NCI-H2171 (cell line): ENCODE results near the gene LILRB3.
"Not testable (repeated sequence)": the region's sequence is repeated elsewhere in the genome, so short reads cannot be mapped to it uniquely, and the experiment has no call there.

Experiments
- DNase-seq: peaks from one replicate; lab custom pipeline; 2025; lab: John Stamatoyannopoulos, UW

Gene LILRB3

GRCh38 chr19:54222474-54223276 is at the start of gene LILRB3:
TSS of gene LILRB3 (minus strand) at chr19:54223007. CDS start at chr19:54222976, 31 bp downstream.
- DNase-seq = not testable (repeated sequence)

DNA sequence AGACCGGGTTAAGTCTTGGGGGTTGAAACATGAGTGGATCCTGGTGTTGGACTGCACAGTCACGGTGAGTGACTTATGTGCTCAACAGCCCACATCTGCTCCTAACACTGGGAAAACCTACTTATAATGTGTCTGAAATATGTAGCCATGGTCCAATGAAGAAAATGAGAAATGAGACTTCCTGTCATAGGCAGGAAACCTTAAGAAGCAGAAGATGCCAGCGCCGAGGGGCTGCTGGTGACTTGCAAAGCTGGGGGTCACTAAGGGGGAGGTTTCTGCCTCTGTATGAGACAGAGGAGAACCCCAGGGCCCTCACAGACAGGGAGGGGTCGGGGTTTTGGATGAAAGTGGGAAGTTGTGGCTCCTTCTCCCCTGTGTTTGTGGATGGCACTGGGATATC is 49.4 kb upstream of the LILRB3 start:
- DNase-seq = not testable (repeated sequence)

- not testable (repeated sequence) for DNase-seq
Measured at GRCh38 chr19:54271587-54271986, 48.8 kb upstream of the LILRB3 start.

- no peak for DNase-seq
Measured at GRCh38 chr19:54271106-54271505, 48.3 kb upstream of the LILRB3 start.

- no peak for DNase-seq
Measured at GRCh38 chr19:54268936-54269335, 46.1 kb upstream of the LILRB3 start.

DNA sequence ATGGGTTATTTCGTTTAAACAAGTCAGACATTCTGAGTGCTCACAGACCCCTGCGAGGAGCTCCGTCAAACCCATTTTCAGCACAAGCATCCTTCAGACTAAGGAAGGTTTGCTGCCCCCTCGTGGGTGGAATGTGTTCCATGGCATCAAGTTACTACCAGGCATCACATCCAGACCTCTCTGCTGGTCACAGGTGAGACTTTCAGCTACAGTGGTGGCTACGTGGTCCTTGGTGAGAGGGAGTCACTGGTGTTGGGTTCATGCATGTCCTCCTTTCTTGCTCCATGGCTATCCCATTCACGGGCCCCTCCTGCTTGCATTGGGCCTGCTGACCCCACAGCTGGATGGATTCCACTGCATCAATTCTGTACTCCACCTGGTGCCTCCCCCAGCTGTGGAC is 43.3 kb upstream of the LILRB3 start:
- peak; percentile 13 for DNase-seq

DNA sequence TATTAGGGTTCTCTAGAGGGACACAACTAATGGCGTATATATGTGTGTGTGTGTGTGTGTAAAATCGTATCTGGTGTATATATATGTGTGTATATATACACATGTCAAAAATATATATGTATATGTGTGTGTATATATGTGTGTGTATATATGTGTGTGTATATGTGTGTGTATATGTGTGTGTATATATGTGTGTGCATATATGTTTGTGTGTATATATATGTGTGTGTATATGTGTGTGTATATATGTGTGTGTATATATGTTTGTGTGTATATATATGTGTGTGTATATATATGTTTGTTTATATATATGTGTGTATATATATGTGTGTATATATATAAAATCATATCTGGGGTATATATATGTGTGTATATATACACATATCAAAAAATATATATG is 39.7 kb upstream of the LILRB3 start:
- no peak for DNase-seq

DNA sequence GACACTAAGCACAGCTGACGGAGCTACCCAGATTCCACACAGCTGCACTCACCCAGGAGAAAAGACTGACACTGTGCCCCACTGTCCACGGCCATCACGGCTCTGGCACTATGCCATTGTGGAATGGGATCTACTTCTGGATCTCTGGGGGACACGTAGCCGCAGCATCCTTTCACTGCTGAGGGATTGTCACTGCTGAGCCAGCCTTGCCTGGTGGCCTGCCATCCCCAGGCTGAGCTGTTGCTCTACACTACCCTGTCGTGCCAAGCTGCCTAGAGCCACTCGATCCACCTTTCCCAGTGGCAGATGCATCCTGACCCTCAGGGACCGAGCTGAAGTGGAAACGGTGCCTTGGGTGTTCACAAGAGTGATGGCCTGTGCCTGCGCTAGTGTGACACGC is 39.3 kb upstream of the LILRB3 start:
- no peak for DNase-seq

DNA sequence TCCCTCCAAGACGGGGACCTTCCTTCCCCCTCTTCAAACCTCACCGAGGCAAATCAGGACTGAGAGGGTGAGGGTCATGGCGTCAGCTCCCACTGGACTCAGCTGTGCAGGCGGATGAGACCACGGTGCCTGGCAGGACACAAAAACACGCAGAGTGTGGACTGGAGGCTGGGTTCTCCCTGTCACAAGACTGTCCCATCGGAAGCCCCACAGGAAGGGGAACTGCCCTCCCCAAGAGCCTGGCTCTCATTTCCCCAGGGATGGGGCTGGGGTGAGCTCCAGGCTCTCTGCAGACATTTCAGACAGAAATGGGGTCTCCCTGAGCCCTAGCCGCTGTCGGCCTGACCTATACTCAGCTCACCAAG is 34.3 kb upstream of the LILRB3 start, which contains the start of gene LILRB5:
Gene LILRB5 (minus strand): TSS at position 158 of the 365 bp plus-strand sequence. CDS start 80 bp downstream, at position 78.
- no peak for DNase-seq

- DNase-seq = no peak
Measured at GRCh38 chr19:54256250-54257115, 33.7 kb upstream of the LILRB3 start.

- DNase-seq = no peak
Measured at GRCh38 chr19:54255105-54255775, 32.4 kb upstream of the LILRB3 start.

DNA sequence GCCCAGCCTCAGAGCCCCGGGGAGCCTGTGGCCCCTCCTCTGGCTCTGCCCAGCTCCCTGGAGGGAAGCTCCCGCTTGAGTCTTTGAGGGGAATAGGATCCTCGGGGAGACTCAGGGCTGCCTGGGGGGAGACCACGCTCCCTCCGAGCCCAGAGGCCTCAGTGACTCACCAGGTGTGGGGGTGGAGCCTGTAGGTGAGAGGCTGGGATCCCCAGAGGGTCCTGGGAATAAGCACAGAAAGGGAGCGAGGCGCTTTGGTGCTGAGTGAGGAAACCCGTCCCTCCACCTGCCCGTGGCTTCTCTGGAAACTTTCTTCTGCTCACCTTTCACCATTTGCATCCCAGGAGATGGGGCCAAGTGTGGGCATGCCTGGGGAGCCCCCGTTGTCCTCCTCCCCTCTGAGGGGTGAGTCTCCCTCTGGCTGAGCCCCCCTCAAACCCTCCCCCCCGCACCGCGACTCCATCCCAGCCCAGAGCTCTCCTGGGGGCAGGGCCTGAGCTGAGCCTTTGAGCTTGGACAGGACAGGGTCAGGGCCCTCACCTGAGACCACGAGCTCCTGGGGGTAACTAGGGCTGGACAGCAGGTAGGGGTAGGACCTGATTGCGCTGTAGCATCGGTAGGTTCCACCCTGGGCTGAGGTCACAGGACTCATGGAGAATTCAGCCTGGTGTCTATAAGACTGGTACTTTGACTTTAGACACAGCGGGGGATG is 31.5 kb upstream of the LILRB3 start:
- no peak for DNase-seq

DNA sequence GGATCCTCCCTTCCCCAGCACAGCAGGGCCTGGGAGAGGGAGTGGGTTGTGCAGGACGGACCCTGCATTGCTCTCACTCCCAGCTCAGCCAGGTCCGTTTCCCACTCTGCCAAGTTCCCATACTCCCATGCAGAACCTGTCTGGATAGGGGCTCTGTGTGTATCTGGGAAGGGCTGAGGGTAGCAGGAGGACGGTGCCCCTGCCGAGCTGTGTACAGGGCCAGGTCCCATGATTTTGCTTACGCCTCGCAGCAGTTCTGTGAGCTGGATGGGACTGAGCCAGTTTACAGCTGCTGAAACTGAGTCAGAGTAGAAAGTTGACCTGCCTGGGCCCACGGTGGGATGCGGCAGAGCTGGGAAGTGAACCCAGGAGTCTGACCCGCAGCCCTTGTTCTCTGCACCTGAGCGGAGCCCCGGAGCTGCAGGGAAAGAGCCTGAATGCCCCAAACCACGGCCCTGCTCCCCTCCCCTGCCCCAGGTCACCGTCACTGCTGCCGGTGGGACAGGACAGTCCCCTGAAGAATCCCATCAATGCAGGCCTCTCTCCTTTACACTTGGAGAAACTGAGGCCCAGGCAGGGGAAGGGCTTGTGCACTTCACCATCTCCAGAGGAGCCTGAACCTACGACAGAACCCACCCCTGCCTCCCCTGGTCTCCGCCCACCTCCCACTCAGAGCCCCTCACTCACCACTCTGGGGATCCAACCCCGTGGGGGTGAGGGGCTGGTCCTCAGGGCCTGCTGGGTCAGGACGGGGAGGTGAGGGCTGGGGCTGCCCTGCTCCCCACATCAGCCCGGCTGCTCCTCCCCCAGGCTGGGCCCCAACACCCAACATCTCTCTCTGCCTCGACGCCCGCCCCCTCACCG is 30.8 kb upstream of the LILRB3 start:
- no peak for DNase-seq

DNA sequence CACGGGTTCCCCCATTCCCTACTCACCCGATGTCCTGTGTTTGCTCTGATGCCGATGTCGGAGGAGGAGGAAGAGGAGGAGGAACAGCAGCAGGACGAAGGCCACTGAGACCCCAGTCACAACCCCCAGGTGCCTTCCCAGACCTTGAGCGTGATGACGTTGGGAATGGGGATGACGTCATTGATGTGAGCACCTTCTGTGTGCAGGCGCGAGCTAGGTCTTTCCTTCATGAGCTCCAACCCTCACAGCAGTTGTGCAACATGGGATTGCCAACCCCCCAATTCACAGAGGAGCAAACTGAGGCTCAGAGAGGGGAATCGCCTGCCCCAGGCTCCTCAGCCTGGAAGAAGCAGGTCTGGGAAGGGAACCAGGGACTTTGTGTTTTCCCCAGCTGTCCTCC is 30.0 kb upstream of the LILRB3 start:
- DNase-seq = no peak

DNA sequence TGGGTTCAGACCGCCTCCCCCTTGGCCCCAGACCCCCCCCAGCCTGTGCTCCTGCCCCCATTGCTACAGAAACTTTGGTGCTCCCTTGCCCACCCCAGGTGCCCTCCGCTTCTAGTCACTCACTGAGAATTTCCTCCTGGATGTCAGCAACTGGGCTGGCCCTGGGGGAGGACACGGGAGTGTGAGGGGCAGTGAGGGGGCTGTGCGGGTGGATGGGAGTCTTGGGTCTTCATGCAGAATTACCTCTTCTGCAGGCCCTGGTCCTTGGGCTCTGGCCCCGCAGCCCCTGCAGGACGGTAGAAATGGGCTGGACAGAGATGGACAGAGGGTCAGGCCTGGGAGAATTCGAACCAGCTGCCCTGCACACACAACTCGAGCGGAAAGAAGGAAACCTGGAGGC is 29.4 kb upstream of the LILRB3 start:
- no peak for DNase-seq

DNA sequence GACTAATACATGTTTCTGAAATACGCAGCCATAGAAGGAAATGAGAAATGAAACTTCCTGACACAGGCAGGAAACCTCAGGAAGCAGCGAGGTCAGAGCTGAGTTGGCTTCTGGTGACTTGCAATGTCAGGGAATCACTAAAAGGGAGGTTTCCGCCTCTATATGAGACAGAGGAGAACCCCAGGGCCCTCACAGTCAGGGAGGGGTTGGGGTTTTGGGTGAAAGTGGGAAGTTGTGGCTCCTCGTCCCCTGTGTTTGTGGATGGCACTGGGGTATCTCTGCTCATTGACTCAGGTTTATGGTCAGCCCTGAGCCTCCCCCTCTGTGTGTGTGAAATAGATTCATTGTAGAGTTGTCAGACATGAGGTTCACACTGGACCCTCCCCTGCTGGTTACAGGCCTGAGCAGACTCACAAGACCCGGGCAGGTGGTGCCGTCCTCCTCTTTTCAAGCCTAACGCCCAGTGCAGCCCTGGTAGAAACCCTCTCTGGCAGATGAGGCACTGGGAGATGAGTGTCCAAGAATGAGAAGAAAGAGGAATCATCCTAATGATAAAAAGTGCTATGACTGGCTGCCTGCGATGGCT is 25.3 kb upstream of the LILRB3 start:
- no peak for DNase-seq

DNA sequence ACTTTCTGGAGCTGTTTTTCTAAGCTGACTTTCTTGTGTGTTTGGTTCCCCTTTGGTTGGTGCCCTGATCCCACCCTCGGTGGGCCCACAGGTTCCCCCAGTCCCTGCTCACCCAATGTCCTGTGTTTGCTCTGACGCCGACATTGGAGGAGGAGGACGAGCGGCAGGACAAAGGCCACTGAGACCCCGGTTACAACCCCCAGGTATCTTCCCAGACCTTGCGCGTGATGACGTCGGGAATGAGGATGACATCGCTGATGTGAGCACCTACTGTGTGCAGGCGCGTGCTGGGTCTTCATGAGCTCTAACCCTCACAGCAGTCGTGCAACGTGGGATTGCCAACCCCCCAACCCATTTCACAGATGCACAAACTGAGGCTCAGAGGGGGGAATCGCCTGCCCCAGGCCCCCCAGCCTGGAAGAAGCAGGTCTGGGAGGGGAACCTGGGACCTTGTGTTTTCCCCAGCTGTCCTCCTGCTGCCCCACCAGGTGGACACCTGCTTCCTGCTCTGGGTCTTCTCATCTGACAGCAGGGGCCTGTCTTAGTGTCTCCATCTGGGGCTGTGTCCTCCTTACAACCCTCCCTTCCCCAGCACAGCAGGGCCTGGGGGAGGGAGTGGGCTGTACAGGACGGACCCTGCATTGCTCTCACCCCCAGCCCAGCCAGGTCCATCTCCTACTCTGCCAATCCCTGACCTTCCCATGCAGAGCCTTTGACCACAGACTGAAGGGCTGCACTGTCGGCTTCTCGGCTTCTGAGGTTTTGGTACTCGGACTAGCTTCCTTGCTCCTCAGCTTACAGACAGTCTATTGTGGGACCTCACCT is 24.5 kb upstream of the LILRB3 start:
- DNase-seq = no peak

DNA sequence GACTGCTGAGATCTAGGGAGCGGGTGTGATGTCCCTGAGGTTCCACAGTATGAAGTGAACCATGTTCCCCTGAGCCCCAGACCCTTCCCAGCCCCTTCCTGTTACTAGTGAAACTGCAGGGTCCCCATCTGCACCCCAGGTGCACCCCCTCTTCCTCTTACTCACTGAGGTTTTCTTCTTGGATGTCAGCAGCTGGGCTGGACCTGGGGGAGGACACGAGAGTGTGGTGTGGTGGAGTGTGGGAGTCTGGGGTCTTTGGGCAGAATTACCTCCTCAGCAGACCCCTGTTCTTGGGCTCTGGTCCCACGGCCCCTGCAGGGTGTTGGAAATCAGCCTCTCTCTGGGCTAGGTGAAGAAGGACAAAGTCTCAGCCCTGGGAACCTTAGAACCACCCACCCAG is 23.1 kb upstream of the LILRB3 start:
- no peak for DNase-seq

- not testable (repeated sequence) for DNase-seq
Measured at GRCh38 chr19:54243809-54244208, 21.0 kb upstream of the LILRB3 start.

- not testable (repeated sequence) for DNase-seq
Measured at GRCh38 chr19:54242646-54243045, 19.8 kb upstream of the LILRB3 start, which contains the start of gene LILRA6. TSS of gene LILRA6 (minus strand) at chr19:54242790.
